Glutamatergic neuron (in vitro differentiated cells): Measurements from ENCODE around the gene MYL2. TPM values are rescaled to one million over a fixed set of nuclear protein-coding genes. Genes with fewer than 3 reads are reported as not detected.

Experiments
- DNase-seq: peaks from one replicate; pipeline ENCODE4 v3.0.0; 2022
- H3K27ac Mint-ChIP-seq: one replicate; pipeline ENCODE4 v1.8.0; 2020; ENCODE audit warnings: mild to moderate bottlenecking, mixed read lengths, inconsistent platforms; ENCODE audit not compliant: unreplicated experiment
- H3K27me3 Mint-ChIP-seq: one replicate; pipeline ENCODE4 v1.8.0; 2020; ENCODE audit warnings: mild to moderate bottlenecking, moderate library complexity, mixed read lengths, inconsistent platforms; ENCODE audit not compliant: unreplicated experiment
- H3K36me3 Mint-ChIP-seq: one replicate; pipeline ENCODE4 v1.8.0; 2020; ENCODE audit warnings: mild to moderate bottlenecking, mixed read lengths, inconsistent platforms; ENCODE audit not compliant: unreplicated experiment
- H3K4me1 Mint-ChIP-seq: one replicate; pipeline ENCODE4 v1.8.0; 2020; ENCODE audit warnings: mild to moderate bottlenecking, low read depth, mixed read lengths, inconsistent platforms; ENCODE audit not compliant: unreplicated experiment
- H3K4me3 Mint-ChIP-seq: one replicate; pipeline ENCODE4 v1.8.0; 2020; ENCODE audit warnings: mild to moderate bottlenecking, mixed read lengths, inconsistent platforms; ENCODE audit not compliant: unreplicated experiment
- H3K9me3 Mint-ChIP-seq: one replicate; pipeline ENCODE4 v1.8.0; 2020; ENCODE audit warnings: mild to moderate bottlenecking, moderate library complexity, mixed read lengths, inconsistent platforms; ENCODE audit not compliant: unreplicated experiment
- total RNA-seq: library from RNA; stranded (reverse); fragmentation: NEBNext Ultra II Directional; extraction: Animal tissue kit (Norgen Biotek cat#: 25700); gene quantifications from one replicate; pipeline ENCODE4 v1.2.1, GENCODE V29; 2021; ENCODE audit not compliant: unreplicated experiment
- TF ChIP-seq, protein P1 (sequence below): fragments of 200-600 bp; sonication (generic); IDR thresholded peaks from one replicate; pipeline ENCODE4 v1.5.0; 2021; ENCODE audit not compliant: partially characterized antibody, unreplicated experiment

The MYL2 gene
- total RNA-seq, 1 donor from 2014 or later: not detected

GRCh38 chr12:110903511-110903910 is 16.9 kb downstream of the MYL2 start:
- Mint-ChIP-seq H3K9me3 (peaks cover 7% of the 10 kb centered on the region), H3K36me3 (no peaks in the 10 kb centered on the region), H3K27ac (no peak overlapping the region), H3K4me1 (peaks cover 2% of the 10 kb centered on the region), H3K27me3 (peaks cover 9% of the 10 kb centered on the region), H3K4me3 (no peak overlapping the region)
- DNase-seq: no peak
- TF ChIP-seq, protein P1, sequence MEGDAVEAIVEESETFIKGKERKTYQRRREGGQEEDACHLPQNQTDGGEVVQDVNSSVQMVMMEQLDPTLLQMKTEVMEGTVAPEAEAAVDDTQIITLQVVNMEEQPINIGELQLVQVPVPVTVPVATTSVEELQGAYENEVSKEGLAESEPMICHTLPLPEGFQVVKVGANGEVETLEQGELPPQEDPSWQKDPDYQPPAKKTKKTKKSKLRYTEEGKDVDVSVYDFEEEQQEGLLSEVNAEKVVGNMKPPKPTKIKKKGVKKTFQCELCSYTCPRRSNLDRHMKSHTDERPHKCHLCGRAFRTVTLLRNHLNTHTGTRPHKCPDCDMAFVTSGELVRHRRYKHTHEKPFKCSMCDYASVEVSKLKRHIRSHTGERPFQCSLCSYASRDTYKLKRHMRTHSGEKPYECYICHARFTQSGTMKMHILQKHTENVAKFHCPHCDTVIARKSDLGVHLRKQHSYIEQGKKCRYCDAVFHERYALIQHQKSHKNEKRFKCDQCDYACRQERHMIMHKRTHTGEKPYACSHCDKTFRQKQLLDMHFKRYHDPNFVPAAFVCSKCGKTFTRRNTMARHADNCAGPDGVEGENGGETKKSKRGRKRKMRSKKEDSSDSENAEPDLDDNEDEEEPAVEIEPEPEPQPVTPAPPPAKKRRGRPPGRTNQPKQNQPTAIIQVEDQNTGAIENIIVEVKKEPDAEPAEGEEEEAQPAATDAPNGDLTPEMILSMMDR: no peak

GRCh38 chr12:110901401-110901800 is 19.0 kb downstream of the MYL2 start:
- TF ChIP-seq, protein P1: no peak
- Mint-ChIP-seq H3K4me3 (no peak overlapping the region), H3K36me3 (no peaks in the 10 kb centered on the region), H3K4me1 (no peaks in the 10 kb centered on the region), H3K27me3 (peaks cover 6% of the 10 kb centered on the region), H3K27ac (no peak overlapping the region), H3K9me3 (peaks cover 4% of the 10 kb centered on the region)
- DNase-seq: no peak

DNA sequence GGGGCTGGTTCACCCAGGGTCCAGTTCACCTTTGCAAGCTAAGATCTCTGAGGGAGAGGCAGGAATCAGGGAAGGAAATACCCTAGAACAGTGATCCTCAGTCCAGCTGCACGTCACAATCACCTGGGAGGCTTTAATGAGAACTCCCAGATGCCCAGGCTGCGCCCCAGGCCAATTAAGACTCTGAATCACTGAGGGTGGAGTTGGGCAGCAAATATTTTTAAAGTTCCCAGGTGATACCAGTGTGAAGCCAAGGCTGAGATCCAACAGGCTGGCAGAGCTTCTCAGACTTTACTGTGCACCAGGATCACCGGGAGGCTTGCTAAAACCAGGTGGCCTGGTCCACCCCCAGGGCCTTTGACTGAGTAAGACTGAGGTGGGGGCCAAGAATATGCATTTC is 23.8 kb downstream of the MYL2 start:
- TF ChIP-seq, protein P1: no peak
- peaks cover 2% of the 10 kb centered on the region for H3K9me3 Mint-ChIP-seq
- peaks cover 6% of the 10 kb centered on the region for H3K4me1 Mint-ChIP-seq
- H3K27me3 Mint-ChIP-seq: peaks cover 6% of the 10 kb centered on the region
- no peak overlapping the region for H3K4me3 Mint-ChIP-seq
- H3K27ac Mint-ChIP-seq: no peak overlapping the region
- H3K36me3 Mint-ChIP-seq: no peaks in the 10 kb centered on the region
- no peak for DNase-seq

DNA sequence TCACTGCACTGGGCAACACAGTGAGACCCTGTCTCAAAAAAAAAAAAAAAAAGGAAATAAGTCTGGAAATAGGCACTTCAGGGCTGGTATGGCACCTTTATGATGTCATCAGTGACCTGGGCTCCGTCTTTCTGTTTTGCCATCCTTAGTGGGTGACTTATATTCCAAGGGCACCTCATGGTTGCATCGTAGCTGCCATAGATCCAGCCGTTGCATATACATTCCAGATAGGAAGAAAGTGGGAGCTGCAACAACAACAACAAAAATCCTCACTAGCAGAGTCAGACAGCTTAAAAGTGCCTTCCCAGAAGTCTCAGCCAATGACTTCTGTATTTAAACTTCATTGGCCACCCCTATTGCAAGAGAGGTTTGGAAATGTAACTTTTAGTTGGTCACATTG is 26.4 kb downstream of the MYL2 start:
- no peak overlapping the region for H3K4me3 Mint-ChIP-seq
- TF ChIP-seq, protein P1: no peak
- H3K27me3 Mint-ChIP-seq: peaks cover 4% of the 10 kb centered on the region
- no peaks in the 10 kb centered on the region for H3K36me3 Mint-ChIP-seq
- no peak for DNase-seq
- H3K27ac Mint-ChIP-seq: no peak overlapping the region
- H3K4me1 Mint-ChIP-seq: peaks cover 6% of the 10 kb centered on the region
- H3K9me3 Mint-ChIP-seq: peaks cover 2% of the 10 kb centered on the region

GRCh38 chr12:110889361-110889760 is 31.0 kb downstream of the MYL2 start:
- Mint-ChIP-seq H3K27me3 (peaks cover 8% of the 10 kb centered on the region), H3K4me1 (peaks cover 19% of the 10 kb centered on the region), H3K9me3 (peaks cover 12% of the 10 kb centered on the region), H3K4me3 (no peak overlapping the region), H3K36me3 (no peaks in the 10 kb centered on the region), H3K27ac (no peak overlapping the region)
- DNase-seq: no peak
- TF ChIP-seq, protein P1: no peak
